GM21390 (cell line): ENCODE data around the gene POU1F1.
"Not testable (repeated sequence)": the region's sequence is repeated elsewhere in the genome, so short reads cannot be mapped to it uniquely, and the experiment has no call there.

ENCODE experiments used
- ATAC-seq: cut with Tn5 transposase; IDR thresholded peaks from one replicate; pipeline ENCODE4 v1.9.1; 2021; ENCODE audit not compliant: unreplicated experiment

POU1F1 gene, protein sequence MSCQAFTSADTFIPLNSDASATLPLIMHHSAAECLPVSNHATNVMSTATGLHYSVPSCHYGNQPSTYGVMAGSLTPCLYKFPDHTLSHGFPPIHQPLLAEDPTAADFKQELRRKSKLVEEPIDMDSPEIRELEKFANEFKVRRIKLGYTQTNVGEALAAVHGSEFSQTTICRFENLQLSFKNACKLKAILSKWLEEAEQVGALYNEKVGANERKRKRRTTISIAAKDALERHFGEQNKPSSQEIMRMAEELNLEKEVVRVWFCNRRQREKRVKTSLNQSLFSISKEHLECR

DNA sequence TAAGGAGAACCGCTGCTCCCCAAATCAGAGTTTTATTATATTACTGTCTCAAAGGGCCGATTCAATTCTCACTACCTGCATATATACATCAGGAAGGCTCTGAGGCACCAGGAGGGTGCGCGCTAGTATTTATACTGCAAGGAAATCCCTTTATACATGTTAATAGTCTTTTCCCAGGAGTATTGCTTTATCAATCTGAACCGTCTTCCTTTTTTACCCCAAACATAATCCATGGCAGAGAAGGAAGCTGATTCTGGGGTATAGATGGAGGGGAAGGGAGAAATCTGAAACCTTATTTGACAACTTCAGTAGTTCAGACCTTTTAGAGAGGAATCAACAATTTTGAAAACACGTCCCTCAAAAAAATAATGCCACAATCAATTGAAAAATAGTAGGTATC, at the start of gene POU1F1:
Gene POU1F1 (minus strand): TSS at position 101 of the 400 bp plus-strand sequence. CDS start 122 bp downstream, outside the sequence.
- no peak for ATAC-seq

DNA sequence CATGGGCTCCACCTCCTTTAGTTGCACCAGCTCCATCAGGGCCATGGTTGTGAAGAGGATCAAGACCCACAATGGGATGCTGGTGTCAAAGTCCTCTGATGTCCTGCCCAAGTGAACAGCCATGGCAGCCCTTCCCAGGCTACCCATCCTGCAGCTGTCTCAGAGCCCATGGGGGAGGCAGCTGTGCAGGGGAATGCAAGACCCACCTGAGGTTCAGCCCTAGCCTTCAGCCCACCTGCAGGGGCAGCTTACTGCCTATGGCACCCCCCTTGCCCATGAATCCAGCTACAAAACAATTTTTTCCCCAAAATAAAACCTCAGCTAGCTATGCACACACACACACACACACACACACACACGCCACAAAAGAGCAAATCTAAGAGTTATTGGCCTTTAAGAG, 48.2 kb upstream of the POU1F1 start:
- no peak for ATAC-seq

DNA sequence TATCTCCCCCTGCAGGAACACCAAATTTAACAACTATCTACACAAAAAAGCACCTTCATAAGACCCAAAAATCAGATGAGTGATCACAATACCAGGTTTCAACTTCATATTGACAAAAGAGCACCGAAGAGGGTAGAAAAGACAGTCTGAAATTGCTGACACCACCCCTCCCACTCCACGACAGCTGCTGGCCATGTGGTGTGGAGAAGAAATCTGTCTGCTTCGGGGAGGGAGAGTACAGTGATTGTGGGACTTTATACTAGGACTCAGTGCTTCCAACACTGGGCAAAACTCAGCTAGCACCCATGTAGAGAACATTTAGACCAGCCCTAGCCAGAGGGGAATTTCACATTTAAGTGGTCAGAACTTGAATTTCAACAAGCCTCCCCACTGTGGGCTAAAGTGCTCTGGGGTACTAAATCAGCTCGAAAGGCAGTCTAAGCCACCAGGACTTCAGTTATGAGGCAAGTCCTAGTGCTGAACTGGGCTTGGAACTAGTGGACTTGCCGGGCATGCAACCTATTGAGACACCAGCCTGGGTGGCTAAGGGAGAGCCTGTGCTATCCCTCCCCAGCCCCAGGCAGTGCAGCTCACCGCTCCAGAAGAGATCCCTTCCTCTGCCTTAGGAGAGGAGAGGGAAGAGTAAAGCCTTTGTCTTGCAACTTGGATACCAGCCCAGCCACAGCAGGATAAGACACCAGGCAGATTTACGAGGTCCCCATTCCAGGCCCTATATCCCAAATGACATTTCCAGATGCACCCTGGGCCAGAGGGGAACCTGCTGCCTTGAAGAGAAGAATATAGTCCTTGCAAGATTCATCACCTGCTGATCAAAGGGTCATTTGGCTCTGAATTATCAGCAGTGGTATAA, 44.6 kb upstream of the POU1F1 start:
- ATAC-seq = no peak

DNA sequence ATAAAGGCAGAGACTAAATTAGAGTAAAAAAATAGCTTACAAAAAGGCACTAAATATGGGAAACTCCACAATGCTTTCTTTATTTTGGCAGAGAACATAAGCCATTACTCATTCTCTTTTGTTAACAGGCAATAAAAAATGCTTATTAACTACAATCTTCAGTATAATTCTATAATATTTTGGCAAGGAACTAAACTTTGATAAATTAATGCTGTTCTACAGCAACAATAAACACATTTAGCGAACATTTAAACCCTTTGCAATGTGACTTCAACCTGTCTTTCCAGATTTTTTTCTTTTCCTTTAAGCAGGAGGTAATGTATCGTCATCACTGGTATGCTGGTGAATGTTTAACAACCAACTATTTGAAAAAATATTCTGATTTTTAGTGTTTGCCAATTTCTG, 42.2 kb upstream of the POU1F1 start:
- no peak for ATAC-seq

DNA sequence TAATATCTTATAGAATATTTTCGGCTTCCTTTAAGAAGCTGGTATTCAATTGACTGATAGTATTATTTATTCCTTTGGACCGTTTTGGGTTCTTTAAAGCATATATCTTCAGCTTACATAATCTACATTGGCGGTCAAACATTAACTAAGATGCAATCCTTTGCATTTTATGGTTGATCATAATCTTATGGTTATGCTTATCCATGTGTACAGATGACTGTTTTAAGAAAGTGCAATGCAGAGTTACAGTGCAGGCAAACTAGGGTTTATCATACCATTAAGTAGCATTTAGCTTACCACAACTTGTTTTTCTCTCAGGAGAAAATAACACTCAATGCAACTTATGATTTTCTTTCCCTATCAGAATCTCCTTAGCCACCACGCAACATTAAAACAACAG, 41.4 kb upstream of the POU1F1 start:
- no peak for ATAC-seq

DNA sequence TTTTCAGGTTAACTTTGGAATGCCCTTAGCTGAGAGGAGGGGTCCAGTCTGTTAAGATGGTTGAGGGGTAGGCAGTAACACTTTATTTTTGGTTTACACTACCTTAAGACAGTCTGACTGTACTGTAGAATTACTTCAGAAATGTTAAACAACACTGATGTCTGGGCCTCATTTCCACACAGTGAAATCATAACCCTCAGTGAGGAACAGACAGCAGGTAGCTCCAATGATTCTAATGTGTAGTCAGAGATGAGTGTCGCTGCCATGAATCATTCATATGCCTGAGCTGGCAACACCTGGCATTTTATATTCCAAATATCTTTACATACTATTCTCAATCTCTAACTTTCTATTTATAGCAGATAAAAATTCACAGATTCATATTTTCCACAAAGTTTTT, 37.3 kb upstream of the POU1F1 start:
- no peak for ATAC-seq

DNA sequence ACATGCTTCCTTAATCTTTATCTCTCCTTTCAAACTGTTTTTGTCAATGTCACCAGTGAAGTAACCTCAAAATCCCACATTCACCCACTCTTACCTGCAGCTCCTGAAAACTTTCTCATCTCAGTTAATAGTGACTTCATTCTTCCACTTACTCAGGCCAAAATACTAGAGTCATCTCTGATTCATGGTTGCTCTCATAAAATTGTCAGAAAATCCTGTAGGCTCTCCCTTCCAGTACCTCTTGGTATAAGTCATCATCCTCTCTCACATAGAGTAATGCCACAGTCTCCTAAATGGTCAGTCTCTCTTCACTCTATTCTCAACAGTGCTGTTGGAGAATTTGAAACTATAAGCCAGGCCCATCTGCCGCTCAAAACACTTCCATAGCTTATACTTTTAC, 34.9 kb upstream of the POU1F1 start:
- no peak for ATAC-seq

DNA sequence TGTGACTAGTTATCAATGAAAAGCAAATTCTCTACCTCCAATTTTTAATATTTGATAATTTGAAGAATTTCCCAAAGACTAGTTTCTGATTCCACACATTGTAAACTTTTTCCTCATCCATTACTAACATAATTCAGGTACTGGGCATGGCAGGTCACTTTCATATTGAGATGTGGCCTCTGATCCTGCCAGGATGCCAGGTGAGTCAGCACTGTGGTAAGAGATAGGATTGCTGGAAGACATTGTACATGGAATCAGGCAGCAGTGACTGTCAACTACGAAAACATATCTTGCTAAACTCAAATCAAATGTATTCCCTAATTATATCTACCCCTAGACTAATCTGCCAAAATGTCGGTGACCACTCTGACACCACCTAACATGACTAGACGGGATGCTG, 33.2 kb upstream of the POU1F1 start:
- no peak for ATAC-seq

DNA sequence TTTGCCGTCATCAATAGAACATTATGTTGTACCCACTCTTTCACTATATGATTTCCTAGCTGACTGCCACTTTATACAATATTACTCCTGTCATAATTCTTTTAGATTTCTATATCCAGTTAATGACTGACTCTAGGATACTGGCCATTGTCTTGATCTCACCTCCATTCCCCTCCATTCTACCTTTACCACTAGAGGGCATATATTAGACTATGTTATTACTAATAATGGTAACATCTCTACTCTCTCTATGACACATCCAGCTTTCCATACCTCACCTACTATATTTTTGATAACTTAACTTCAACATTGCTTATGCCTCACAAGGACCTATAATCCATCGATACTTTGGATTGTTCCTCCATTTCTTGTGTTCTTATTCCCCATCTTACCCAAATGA, 31.4 kb upstream of the POU1F1 start:
- peak; percentile 76 for ATAC-seq

DNA sequence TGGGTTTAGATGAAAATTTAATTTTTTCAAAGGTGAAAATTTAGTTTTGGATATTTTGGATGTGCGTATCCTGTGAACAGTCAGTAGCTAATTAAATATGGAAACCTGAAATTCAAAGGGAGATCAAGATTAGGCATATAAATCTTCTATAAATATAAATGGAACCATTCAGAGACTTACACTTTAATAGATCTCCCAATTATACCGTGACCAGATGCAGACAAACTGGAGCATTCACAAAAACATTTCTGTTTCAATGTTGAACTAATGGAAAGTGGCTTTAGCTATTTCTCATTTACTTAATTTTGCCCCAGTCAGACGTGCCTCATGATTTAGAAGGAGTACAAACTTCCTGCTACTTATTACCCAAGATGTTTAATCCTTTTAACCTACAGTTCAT, 29.1 kb upstream of the POU1F1 start:
- ATAC-seq = no peak

DNA sequence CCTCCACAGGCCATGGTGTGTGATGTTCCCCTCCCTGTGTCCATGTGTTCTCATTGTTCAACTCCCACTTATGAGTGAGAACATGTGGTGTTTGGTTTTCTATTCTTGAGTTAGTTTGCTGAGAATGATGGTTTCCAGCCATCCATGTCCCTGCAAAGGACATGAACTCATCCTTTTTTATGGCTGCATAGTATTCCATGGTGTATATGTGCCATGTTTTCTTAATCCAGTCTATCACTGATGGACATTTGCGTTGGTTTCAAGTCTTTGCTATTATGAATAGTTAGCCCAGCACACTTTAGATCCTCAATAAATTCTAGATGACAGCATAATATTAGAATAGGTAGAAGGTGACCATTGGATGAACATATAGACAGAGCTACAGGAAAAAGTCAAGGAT, 28.6 kb upstream of the POU1F1 start:
- not testable (repeated sequence) for ATAC-seq

DNA sequence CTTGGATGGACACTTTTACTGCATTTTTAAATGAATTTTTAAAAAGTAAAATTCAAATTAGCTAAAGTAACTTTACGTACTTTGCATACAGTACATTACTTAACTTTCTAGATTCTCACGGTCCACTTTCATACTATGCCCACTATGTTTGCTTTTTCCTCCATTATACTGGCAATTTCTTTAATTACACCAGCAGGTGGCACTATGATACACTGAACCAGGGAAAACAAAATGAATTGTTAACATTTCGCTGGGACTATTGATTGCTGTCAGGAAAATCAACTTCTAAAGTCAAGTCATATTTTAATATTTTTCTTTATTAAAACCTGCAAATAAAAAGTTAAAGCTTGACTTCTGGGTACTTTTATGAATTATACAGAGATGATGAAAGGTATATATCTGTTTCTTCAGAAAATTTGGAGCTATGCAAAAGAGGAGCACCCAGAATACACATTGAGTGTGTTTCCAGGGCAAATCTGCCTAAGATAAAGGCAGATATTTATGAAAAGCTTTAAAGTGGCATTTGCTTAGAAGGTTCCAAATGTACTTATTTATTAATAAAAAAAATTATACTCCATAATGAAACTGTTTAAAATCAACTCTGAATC, 21.8 kb upstream of the POU1F1 start:
- ATAC-seq = peak; percentile 84

DNA sequence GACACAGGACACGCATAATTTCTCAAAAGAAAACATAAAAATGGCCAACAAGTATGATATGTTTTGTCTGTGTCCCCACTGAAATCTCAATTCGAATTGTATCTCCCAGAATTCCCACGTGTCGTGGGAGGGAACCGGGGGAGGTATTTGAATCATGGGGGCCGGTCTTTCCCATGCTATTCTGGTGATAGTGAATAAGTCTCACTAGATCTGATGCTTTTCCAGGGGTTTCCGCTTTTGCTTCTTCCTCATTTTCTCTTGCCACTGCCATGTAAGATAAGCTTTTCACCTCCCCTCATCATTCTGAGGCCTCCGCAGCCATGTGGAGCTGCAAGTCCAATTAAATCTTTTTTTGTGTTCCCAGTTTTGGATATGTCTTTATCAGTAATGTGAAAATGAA, 12.1 kb upstream of the POU1F1 start:
- no peak for ATAC-seq

DNA sequence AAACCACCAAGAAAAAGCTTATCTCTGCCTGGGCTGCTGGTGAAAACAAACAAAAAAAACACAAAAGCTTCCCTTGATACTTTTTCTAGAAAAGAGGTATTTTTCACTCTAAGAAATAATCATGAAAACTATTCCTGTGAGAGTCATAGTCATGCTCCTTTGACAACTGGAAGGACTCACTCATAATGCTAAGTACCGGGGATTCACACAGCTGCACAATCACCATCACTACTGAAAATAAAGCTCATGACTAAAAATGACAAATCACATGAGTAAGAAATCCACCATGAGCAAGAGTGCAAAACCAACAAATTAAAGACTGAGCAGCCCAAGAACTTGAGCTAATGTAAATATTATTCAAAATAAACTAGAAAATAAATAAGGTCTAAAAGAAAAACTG, 10.6 kb upstream of the POU1F1 start:
- ATAC-seq = no peak

DNA sequence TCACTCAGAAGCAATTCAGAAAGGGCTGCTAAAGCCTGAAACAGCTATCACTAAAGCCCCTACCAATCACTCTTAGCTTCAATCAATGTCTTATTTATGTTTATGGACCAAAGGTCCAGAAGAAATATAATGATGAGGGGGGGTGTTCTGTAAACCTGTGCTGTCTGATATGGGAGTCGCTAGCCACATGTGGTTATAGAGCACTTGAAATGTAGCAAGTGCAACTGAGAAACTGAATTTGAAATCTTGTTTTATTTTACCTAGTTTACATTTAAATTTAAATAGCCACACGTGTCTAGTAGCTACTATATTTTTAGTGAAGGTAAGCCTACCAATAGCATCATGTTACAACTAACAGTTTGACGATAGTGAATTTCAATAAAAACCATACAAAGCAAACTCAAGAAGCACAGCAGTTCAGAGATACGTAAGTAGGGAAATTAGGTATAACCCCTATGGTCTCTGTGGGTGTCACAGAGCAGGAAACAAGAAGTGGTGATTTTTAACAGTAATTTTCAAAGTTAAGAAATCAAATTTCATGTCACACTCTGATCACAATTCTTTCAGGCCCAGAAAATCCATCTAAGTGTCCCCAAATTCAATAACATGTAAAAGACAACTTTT, 3.6 kb downstream of the POU1F1 start:
- peak; percentile 82 for ATAC-seq

DNA sequence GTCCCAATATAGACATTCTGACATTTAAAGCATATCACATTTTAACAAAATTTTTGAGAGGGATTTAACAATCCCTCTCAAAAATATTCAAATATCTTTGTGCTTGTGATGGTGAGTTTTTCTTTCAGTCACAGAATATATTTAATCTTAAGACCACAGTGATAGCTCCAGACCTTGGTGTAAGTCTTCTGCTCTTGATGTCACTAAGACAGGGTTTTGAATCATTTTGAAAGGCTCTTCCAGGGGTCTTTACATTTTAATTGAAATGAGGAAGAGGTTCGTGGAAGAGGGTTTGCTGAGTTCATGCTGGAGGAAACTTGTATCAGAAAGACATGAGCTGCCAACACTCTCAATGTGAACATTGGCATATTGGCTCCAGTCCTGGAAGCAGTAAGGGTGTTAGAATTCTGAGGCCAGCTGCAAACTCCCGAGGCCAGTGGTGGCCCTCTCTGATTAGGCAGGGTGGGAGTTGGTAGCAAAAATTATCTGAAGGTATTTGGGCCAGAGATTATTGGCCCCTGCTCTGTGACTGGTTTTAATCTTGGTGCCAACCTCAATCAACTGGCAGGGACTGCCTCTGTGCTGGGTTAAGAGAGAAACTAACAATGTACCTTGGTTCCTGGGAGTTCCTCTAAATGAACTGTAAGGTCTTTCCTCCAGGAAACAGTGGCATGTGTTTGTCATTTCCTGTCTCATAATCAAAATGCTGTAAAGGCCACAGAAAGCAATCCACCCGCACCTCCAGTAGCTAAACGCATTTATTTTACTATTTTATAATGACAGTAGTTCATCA, 5.3 kb downstream of the POU1F1 start:
- ATAC-seq = no peak

DNA sequence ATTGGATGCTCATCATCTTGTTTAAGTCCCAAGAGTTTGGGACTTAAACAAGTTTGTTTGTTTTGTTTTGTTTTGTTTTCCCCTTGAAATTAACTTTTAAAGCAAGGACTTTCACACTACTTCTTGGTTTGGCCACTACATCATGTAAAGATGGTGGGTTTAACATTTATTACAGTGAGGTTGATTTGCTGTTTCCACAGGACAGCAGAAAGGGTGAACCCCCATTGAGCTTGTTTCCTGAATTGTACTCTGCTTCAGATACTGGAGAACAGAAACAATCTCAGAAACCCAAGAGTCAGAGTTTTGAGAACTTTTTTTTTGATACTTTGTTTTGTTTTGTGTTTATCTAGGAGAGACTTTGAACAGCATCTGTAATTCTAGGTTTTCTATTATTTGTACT, 6.7 kb downstream of the POU1F1 start:
- no peak for ATAC-seq

DNA sequence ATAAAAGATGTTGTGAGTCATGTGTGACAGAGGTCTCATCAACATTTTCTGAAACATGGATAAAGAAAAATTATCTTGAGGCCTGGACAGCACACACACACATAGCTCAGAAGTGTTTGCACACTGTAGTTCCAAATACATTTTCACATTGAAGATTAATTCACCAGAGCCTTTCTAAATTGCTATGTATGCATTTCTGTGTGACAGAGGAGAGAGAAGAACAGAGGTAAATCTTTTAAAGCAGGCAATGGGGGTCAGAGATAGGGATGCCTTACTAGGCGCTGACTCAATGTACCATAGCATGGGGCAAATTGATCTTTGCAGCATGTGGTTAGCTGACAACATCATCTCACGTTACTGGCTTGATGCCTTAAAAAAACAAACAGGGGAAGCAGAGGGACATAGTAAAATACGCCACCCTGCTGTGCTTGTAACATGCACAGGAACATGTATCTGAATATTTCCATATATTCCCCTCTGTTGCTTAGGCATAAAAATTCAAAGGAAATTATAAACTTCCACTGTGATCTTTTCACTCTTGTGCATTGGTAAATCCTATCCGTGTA, 7.7 kb downstream of the POU1F1 start:
- no peak for ATAC-seq

DNA sequence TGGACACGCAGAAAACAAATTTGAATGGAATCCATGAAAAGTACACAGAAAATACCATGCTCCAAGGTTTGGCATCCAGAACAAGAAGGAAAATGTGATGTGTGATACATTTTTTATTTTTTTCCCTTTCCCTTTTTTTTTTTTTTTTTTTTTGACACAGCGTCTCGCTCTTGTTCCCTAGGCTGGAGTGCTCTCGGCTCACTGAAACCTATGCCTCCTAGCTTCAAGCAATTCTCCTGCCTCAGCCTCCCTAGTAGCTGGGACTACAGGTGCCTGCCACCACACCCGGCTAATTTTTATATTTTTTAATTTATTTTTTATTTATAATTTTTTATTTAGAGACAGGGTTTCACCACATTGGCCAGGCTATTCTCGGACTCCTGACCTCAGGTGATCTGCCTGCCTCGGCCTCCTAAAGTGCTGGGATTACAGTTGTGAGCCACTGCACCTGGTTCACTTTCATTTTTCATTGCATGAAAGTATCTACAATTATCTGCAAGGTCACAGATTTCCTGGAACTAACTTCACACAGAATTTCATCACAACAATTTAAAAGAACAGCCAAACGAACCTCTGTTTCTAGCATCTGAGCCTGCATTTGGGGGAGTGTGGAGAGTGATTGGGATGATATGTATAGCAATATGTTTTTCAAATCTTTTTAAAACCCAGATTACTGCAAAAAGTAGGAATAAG, 8.3 kb downstream of the POU1F1 start:
- ATAC-seq = no peak

DNA sequence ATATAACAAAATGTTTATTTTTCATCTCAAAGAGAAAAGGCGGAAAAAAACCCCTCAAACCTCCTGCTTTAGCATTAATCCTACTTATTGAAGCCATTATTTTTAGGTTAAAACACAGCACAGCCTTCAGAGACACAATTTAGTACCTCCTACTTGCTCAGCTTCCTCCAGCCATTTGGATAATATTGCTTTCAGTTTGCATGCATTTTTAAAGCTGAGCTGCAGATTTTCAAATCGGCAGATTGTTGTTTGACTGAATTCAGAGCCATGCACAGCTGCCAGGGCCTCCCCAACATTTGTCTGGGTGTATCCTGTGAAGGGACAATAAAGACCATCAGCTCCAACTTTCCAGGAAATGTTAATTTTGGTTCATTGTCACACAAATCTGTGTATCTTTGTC, 14.5 kb downstream of the POU1F1 start:
- ATAC-seq = no peak
